H1 (cell line): ENCODE data around the gene GALNT15. TPM values are rescaled to one million over a fixed set of nuclear protein-coding genes. Genes with fewer than 3 reads are reported as not detected.

Source experiments
- CHD2 ChIP-seq: IDR thresholded peaks from 2 replicates; pipeline ENCODE4 v1.6.1; 2012; ENCODE audit warnings: low read length, improper control_type of control experiment
- polyA plus RNA-seq, 7 experiments: library from polyadenylated mRNA; depleted of rRNA in 3 of 7; stranded (reverse) in 5 of 7; unstranded in 2 of 7; fragments of >200 nt in 5 of 7; fragments of 200-250 nt in 2 of 7; gene quantifications; 1 replicate in 5 of 7; 2 replicates in 1 of 7; 4 replicates in 1 of 7; pipeline versions ENCODE4 v1.2.1 to v1.2.3, GENCODE V29; 2011 to 2013; ENCODE audit warnings: missing spikeins in 2 of 7, mixed read lengths in 2 of 7
- total RNA-seq: library from RNA; stranded (reverse); fragmentation: NEBNext Ultra II Directional; extraction: Animal tissue kit (Norgen Biotek cat#: 25700); gene quantifications from 2 replicates; pipeline ENCODE4 v1.2.1, GENCODE V29; 2021
- TF ChIP-seq, protein P1 (sequence below): fragments of 300-600 bp; sonication (generic); IDR thresholded peaks from 2 replicates; pipeline ENCODE4 v1.7.1; 2012; ENCODE audit warnings: low read length, moderate library complexity, mild to moderate bottlenecking, inconsistent platforms; ENCODE audit not compliant: insufficient replicate concordance

The GALNT15 gene
- total and polyA plus RNA-seq, 2 of the 8 experiments (the other 6 are each of a cell fraction or from before 2014, with no cell fraction given) = 0.02 TPM; not detected in 1

DNA sequence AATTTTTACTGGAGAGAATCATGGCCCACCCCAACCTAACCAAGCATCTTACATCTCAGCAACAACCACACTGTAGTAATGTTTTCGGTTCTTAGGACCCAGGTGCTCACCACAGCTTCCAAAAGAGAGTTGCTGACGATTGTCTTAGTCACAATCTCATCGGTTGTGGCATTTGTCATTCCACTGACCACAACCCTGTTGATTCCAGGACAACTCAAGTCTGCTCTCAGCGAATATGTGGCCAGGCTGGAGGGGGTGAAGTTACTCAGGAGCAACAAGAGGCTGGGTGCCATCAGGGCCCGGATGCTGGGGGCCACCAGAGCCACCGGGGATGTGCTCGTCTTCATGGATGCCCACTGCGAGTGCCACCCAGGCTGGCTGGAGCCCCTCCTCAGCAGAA is 25.9 kb downstream of the GALNT15 start (continued):
- TF ChIP-seq, protein P1, sequence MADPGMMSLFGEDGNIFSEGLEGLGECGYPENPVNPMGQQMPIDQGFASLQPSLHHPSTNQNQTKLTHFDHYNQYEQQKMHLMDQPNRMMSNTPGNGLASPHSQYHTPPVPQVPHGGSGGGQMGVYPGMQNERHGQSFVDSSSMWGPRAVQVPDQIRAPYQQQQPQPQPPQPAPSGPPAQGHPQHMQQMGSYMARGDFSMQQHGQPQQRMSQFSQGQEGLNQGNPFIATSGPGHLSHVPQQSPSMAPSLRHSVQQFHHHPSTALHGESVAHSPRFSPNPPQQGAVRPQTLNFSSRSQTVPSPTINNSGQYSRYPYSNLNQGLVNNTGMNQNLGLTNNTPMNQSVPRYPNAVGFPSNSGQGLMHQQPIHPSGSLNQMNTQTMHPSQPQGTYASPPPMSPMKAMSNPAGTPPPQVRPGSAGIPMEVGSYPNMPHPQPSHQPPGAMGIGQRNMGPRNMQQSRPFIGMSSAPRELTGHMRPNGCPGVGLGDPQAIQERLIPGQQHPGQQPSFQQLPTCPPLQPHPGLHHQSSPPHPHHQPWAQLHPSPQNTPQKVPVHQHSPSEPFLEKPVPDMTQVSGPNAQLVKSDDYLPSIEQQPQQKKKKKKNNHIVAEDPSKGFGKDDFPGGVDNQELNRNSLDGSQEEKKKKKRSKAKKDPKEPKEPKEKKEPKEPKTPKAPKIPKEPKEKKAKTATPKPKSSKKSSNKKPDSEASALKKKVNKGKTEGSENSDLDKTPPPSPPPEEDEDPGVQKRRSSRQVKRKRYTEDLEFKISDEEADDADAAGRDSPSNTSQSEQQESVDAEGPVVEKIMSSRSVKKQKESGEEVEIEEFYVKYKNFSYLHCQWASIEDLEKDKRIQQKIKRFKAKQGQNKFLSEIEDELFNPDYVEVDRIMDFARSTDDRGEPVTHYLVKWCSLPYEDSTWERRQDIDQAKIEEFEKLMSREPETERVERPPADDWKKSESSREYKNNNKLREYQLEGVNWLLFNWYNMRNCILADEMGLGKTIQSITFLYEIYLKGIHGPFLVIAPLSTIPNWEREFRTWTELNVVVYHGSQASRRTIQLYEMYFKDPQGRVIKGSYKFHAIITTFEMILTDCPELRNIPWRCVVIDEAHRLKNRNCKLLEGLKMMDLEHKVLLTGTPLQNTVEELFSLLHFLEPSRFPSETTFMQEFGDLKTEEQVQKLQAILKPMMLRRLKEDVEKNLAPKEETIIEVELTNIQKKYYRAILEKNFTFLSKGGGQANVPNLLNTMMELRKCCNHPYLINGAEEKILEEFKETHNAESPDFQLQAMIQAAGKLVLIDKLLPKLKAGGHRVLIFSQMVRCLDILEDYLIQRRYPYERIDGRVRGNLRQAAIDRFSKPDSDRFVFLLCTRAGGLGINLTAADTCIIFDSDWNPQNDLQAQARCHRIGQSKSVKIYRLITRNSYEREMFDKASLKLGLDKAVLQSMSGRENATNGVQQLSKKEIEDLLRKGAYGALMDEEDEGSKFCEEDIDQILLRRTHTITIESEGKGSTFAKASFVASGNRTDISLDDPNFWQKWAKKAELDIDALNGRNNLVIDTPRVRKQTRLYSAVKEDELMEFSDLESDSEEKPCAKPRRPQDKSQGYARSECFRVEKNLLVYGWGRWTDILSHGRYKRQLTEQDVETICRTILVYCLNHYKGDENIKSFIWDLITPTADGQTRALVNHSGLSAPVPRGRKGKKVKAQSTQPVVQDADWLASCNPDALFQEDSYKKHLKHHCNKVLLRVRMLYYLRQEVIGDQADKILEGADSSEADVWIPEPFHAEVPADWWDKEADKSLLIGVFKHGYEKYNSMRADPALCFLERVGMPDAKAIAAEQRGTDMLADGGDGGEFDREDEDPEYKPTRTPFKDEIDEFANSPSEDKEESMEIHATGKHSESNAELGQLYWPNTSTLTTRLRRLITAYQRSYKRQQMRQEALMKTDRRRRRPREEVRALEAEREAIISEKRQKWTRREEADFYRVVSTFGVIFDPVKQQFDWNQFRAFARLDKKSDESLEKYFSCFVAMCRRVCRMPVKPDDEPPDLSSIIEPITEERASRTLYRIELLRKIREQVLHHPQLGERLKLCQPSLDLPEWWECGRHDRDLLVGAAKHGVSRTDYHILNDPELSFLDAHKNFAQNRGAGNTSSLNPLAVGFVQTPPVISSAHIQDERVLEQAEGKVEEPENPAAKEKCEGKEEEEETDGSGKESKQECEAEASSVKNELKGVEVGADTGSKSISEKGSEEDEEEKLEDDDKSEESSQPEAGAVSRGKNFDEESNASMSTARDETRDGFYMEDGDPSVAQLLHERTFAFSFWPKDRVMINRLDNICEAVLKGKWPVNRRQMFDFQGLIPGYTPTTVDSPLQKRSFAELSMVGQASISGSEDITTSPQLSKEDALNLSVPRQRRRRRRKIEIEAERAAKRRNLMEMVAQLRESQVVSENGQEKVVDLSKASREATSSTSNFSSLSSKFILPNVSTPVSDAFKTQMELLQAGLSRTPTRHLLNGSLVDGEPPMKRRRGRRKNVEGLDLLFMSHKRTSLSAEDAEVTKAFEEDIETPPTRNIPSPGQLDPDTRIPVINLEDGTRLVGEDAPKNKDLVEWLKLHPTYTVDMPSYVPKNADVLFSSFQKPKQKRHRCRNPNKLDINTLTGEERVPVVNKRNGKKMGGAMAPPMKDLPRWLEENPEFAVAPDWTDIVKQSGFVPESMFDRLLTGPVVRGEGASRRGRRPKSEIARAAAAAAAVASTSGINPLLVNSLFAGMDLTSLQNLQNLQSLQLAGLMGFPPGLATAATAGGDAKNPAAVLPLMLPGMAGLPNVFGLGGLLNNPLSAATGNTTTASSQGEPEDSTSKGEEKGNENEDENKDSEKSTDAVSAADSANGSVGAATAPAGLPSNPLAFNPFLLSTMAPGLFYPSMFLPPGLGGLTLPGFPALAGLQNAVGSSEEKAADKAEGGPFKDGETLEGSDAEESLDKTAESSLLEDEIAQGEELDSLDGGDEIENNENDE = no peak
- no peak for TF ChIP-seq CHD2
